Measurements from ENCODE around the gene SNTG2. TPM values are rescaled to one million over a fixed set of nuclear protein-coding genes. Genes with fewer than 3 reads are reported as not detected.

Gene SNTG2
- total RNA-seq, 4 donors from 2014 or later: 1.9 to 14.0 (median 6.7) TPM

- TF ChIP-seq CTCF (IDR thresholded peaks at IDR 0.05): no peak
- no peak for ATAC-seq (ENCODE audit: low FRiP score)
- DNase-seq (ENCODE audit: low spot score): no peak
Observed at GRCh38 chr2:960061-960736, 9.6 kb downstream of the SNTG2 start.

- DNase-seq (ENCODE audit: low spot score) (no peak), ATAC-seq (ENCODE audit: low FRiP score) (no peak)
- no peak for TF ChIP-seq CTCF (IDR thresholded peaks at IDR 0.05)
Observed at GRCh38 chr2:961786-962185, 11.1 kb downstream of the SNTG2 start.

- ATAC-seq (ENCODE audit: low FRiP score) (no peak), DNase-seq (ENCODE audit: low spot score) (no peak)
- no peak for TF ChIP-seq CTCF (IDR thresholded peaks at IDR 0.05)
Observed at GRCh38 chr2:963876-964275, 13.2 kb downstream of the SNTG2 start.

GRCh38 chr2:964562-964961 is 13.9 kb downstream of the SNTG2 start:
- ATAC-seq (ENCODE audit: low FRiP score) (no peak), DNase-seq (ENCODE audit: low spot score) (no peak)
- no peak for TF ChIP-seq CTCF (IDR thresholded peaks at IDR 0.05)

GRCh38 chr2:965640-966147 is 15.0 kb downstream of the SNTG2 start:
- no peak for ATAC-seq (ENCODE audit: low FRiP score)
- no peak for TF ChIP-seq CTCF (IDR thresholded peaks at IDR 0.05)
- no peak for DNase-seq (ENCODE audit: low spot score)

GRCh38 chr2:973129-973528 is 22.5 kb downstream of the SNTG2 start:
- ATAC-seq (ENCODE audit: low FRiP score) (no peak), DNase-seq (ENCODE audit: low spot score) (no peak)
- no peak for TF ChIP-seq CTCF (IDR thresholded peaks at IDR 0.05)

- TF ChIP-seq CTCF (IDR thresholded peaks at IDR 0.05): no peak
- ATAC-seq (ENCODE audit: low FRiP score) (no peak), DNase-seq (ENCODE audit: low spot score) (no peak)
Observed at GRCh38 chr2:974054-974453, 23.4 kb downstream of the SNTG2 start.

Data from omental fat pad (tissue), 4 donors.